SJCRH30 (cell line): Measurements from ENCODE around the gene TMEM131. TPM values are rescaled to one million over a fixed set of nuclear protein-coding genes. Genes with fewer than 3 reads are reported as not detected.

ENCODE experiments used
- DNase-seq, 2 experiments: peaks; one replicate each; pipeline ENCODE4 v3.0.0-alpha.2; 2015 to 2020
- H3K27ac ChIP-seq: fragments of 250-450 bp; sonication (Bioruptor Pico); 2 replicates; pipeline ENCODE4 v1.5.1; 2020; ENCODE audit warnings: mild to moderate bottlenecking, moderate library complexity
- H3K27me3 ChIP-seq: fragments of 250-450 bp; sonication (Bioruptor Pico); 2 replicates; pipeline ENCODE4 v1.5.1; 2020; ENCODE audit warnings: mild to moderate bottlenecking, moderate library complexity
- H3K36me3 ChIP-seq: fragments of 250-450 bp; sonication (Bioruptor Pico); 2 replicates; pipeline ENCODE4 v1.5.1; 2020; ENCODE audit warnings: mild to moderate bottlenecking, moderate library complexity
- H3K4me1 ChIP-seq: fragments of 250-450 bp; sonication (Bioruptor Pico); 2 replicates; pipeline ENCODE4 v1.5.1; 2020; ENCODE audit warnings: mild to moderate bottlenecking, moderate library complexity
- H3K4me3 ChIP-seq: fragments of 250-450 bp; sonication (Bioruptor Pico); 2 replicates; pipeline ENCODE4 v1.5.1; 2020; ENCODE audit warnings: mild to moderate bottlenecking, moderate library complexity
- H3K9me3 ChIP-seq: fragments of 250-450 bp; sonication (Bioruptor Pico); replicated peaks from 2 replicates; pipeline ENCODE4 v1.5.1; 2020; ENCODE audit warnings: mild to moderate bottlenecking, moderate library complexity
- total RNA-seq: library from RNA; depleted of rRNA; stranded (reverse); fragments of >200 nt; shearing (Covaris generic); gene quantifications from 2 replicates; pipeline ENCODE4 v1.2.3, GENCODE V29; 2014

TMEM131 gene
- total RNA-seq, 1 experiment from 2014 or later: 29.7 TPM

- Histone ChIP-seq H3K4me3 (no peak overlapping the region), H3K9me3 (no peaks in the 10 kb centered on the region), H3K4me1 (no peaks in the 10 kb centered on the region), H3K27me3 (no peaks in the 10 kb centered on the region), H3K36me3 (peaks cover 7% of the 10 kb centered on the region), H3K27ac (no peak overlapping the region)
- no peak for DNase-seq
Measured at GRCh38 chr2:97769711-97770110, 226.0 kb downstream of the TMEM131 start.

- H3K4me3 ChIP-seq: no peak overlapping the region
- H3K4me1 ChIP-seq: no peaks in the 10 kb centered on the region
- peaks cover 7% of the 10 kb centered on the region for H3K36me3 ChIP-seq
- no peak for DNase-seq
- no peak overlapping the region for H3K27ac ChIP-seq
- H3K27me3 ChIP-seq: no peaks in the 10 kb centered on the region
- H3K9me3 ChIP-seq: no peaks in the 10 kb centered on the region
Measured at GRCh38 chr2:97769308-97769707, 226.4 kb downstream of the TMEM131 start.

- Histone ChIP-seq H3K4me3 (no peak overlapping the region), H3K27ac (no peak overlapping the region), H3K27me3 (no peaks in the 10 kb centered on the region), H3K4me1 (no peaks in the 10 kb centered on the region), H3K36me3 (peaks cover 7% of the 10 kb centered on the region), H3K9me3 (no peaks in the 10 kb centered on the region)
- DNase-seq: no peak
Measured at GRCh38 chr2:97766567-97766966, 229.2 kb downstream of the TMEM131 start.

GRCh38 chr2:97765933-97766332 lies 229.8 kb downstream of the TMEM131 start:
- H3K36me3 ChIP-seq: peaks cover 7% of the 10 kb centered on the region
- no peak overlapping the region for H3K27ac ChIP-seq
- no peak for DNase-seq
- H3K4me1 ChIP-seq: no peaks in the 10 kb centered on the region
- H3K9me3 ChIP-seq: no peaks in the 10 kb centered on the region
- no peaks in the 10 kb centered on the region for H3K27me3 ChIP-seq
- H3K4me3 ChIP-seq: no peak overlapping the region

GRCh38 chr2:97764559-97765263 lies 231.0 kb downstream of the TMEM131 start:
- H3K4me3 ChIP-seq: no peak overlapping the region
- no peaks in the 10 kb centered on the region for H3K9me3 ChIP-seq
- DNase-seq: no peak
- H3K4me1 ChIP-seq: no peaks in the 10 kb centered on the region
- no peaks in the 10 kb centered on the region for H3K27me3 ChIP-seq
- H3K36me3 ChIP-seq: peaks cover 15% of the 10 kb centered on the region
- no peak overlapping the region for H3K27ac ChIP-seq

- Histone ChIP-seq H3K4me3 (no peak overlapping the region), H3K27ac (no peak overlapping the region), H3K36me3 (peaks cover 21% of the 10 kb centered on the region), H3K27me3 (no peaks in the 10 kb centered on the region), H3K9me3 (no peaks in the 10 kb centered on the region), H3K4me1 (peaks cover 6% of the 10 kb centered on the region)
- DNase-seq: no peak
Measured at GRCh38 chr2:97763176-97763845, 232.4 kb downstream of the TMEM131 start.

- H3K27ac ChIP-seq: no peak overlapping the region
- H3K36me3 ChIP-seq: peaks cover 32% of the 10 kb centered on the region
- H3K9me3 ChIP-seq: no peaks in the 10 kb centered on the region
- no peak overlapping the region for H3K4me3 ChIP-seq
- H3K4me1 ChIP-seq: peaks cover 10% of the 10 kb centered on the region
- H3K27me3 ChIP-seq: no peaks in the 10 kb centered on the region
- no peak for DNase-seq
Measured at GRCh38 chr2:97761192-97761591, 234.6 kb downstream of the TMEM131 start.

- Histone ChIP-seq H3K4me1 (peaks cover 10% of the 10 kb centered on the region), H3K4me3 (no peak overlapping the region), H3K27me3 (no peaks in the 10 kb centered on the region), H3K36me3 (peaks cover 30% of the 10 kb centered on the region), H3K9me3 (no peaks in the 10 kb centered on the region), H3K27ac (no peak overlapping the region)
- DNase-seq: no peak
Measured at GRCh38 chr2:97760480-97761049, 235.2 kb downstream of the TMEM131 start.

- H3K27me3 ChIP-seq: no peaks in the 10 kb centered on the region
- H3K9me3 ChIP-seq: no peaks in the 10 kb centered on the region
- H3K27ac ChIP-seq: no peak overlapping the region
- peaks cover 26% of the 10 kb centered on the region; the same call in 1 of the 2 replicates for H3K36me3 ChIP-seq
- no peak for DNase-seq
- peaks cover 10% of the 10 kb centered on the region for H3K4me1 ChIP-seq
- H3K4me3 ChIP-seq: no peak overlapping the region
Measured at GRCh38 chr2:97759727-97760407, 235.9 kb downstream of the TMEM131 start.

GRCh38 chr2:97758131-97758705 lies 237.5 kb downstream of the TMEM131 start:
- peak; percentile 80 to 83 for DNase-seq
- Histone ChIP-seq H3K27me3 (no peaks in the 10 kb centered on the region), H3K9me3 (no peaks in the 10 kb centered on the region), H3K4me3 (no peak overlapping the region), H3K27ac (peak overlapping the region; percentile 16; the same call in 1 of the 2 replicates), H3K4me1 (peaks cover 10% of the 10 kb centered on the region), H3K36me3 (peaks cover 26% of the 10 kb centered on the region; the same call in 1 of the 2 replicates)

GRCh38 chr2:97757062-97757461 lies 238.7 kb downstream of the TMEM131 start:
- Histone ChIP-seq H3K9me3 (no peaks in the 10 kb centered on the region), H3K27me3 (no peaks in the 10 kb centered on the region), H3K27ac (no peak overlapping the region), H3K4me3 (no peak overlapping the region), H3K4me1 (peaks cover 14% of the 10 kb centered on the region), H3K36me3 (peaks cover 26% of the 10 kb centered on the region; the same call in 1 of the 2 replicates)
- DNase-seq: no peak

- Histone ChIP-seq H3K27me3 (no peaks in the 10 kb centered on the region), H3K36me3 (peaks cover 25% of the 10 kb centered on the region; the same call in 1 of the 2 replicates), H3K9me3 (no peaks in the 10 kb centered on the region), H3K27ac (no peak overlapping the region), H3K4me3 (no peak overlapping the region), H3K4me1 (peaks cover 20% of the 10 kb centered on the region)
- DNase-seq: no peak
Measured at GRCh38 chr2:97755491-97755890, 240.3 kb downstream of the TMEM131 start.

GRCh38 chr2:97754690-97755346 lies 240.9 kb downstream of the TMEM131 start:
- Histone ChIP-seq H3K36me3 (peaks cover 20% of the 10 kb centered on the region; the same call in 1 of the 2 replicates), H3K4me1 (peaks cover 20% of the 10 kb centered on the region), H3K27ac (no peak overlapping the region), H3K27me3 (no peaks in the 10 kb centered on the region), H3K4me3 (no peak overlapping the region), H3K9me3 (no peaks in the 10 kb centered on the region)
- no peak for DNase-seq
